HAP-1 (cell line): ENCODE results near the gene FAM120B.

Experiments
- DNase-seq, 2 experiments: peaks; one replicate each; pipeline ENCODE4 v3.0.0-alpha.2; 2016 to 2020; ENCODE audit warnings: low spot score in 2 of 2
- H3K27me3 ChIP-seq: fragments of 250-450 bp; sonication (Bioruptor Pico); 2 replicates; pipeline ENCODE4 v1.5.1; 2020; ENCODE audit warnings: low read depth, mild to moderate bottlenecking, moderate library complexity
- H3K36me3 ChIP-seq: fragments of 250-450 bp; sonication (Bioruptor Pico); replicated peaks from 2 replicates; pipeline ENCODE4 v1.5.1; 2020; ENCODE audit warnings: mild to moderate bottlenecking
- H3K4me1 ChIP-seq: fragments of 250-450 bp; sonication (Bioruptor Pico); 2 replicates; pipeline ENCODE4 v1.5.1; 2020; ENCODE audit warnings: mild to moderate bottlenecking
- H3K4me3 ChIP-seq: fragments of 250-450 bp; sonication (Bioruptor Pico); 2 replicates; pipeline ENCODE4 v1.5.1; 2020; ENCODE audit warnings: mild to moderate bottlenecking, moderate library complexity
- H3K9me3 ChIP-seq: fragments of 250-450 bp; sonication (Bioruptor Pico); 2 replicates; pipeline ENCODE4 v1.5.1; 2020; ENCODE audit warnings: mild to moderate bottlenecking, moderate library complexity
- in situ Hi-C: fragments of 300-500 bp; cut with MboI; formaldehyde crosslinking; loops from 3 replicates; pipeline ENCODE4 v1.14.3; 2020; ENCODE audit warnings: low sequenced_read_pairs, inconsistent platforms, mixed read lengths

The FAM120B gene

DNA sequence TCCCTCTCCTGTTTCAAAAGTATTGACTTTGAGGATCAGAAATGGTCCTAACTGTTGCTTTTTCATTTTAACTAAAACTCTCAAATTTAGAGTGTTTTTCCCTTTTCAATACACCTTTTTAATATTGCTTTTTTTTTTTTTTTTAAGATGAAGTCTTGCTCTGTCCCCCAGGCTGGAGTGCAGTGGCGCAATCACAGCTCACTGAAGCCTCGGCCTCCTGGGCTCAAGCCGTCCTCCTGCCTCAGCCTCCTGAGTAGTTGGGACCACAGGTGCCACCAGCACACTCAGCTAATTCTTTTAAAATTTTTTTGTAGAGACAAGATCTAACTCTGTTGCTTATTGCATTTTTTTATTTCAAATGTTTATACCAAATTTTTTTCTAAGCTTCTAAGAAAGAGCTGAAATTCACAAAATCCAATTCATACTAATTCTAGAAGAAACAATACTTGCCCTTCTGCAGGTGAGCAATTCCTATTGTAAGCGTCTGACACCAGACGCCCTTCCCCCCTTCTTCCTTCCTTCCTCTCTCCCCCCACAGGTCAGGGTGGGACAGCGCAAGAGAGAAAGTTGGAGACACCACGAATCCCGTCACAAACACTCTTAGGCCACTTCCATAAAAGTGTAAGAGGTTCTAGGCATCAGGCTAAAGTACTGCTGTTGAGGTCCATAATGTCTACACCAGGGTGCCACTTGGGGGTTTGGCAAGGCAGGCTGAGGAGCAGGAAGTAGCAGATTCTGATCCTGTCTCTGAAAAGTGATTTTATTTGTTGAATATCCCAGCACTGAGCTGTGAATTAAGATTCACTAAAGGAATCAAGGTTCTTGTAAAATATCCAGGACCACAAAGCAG is 28.4 kb upstream of the FAM120B start:
- no peaks in the 10 kb centered on the region for H3K36me3 ChIP-seq
- H3K4me1 ChIP-seq, result no peaks in the 10 kb centered on the region
- DNase-seq, result no peak
- in situ Hi-C loops, result no loop called here
- H3K4me3 ChIP-seq, result no peak overlapping the region
- no peaks in the 10 kb centered on the region for H3K9me3 ChIP-seq
- H3K27me3 ChIP-seq, result no peaks in the 10 kb centered on the region

DNA sequence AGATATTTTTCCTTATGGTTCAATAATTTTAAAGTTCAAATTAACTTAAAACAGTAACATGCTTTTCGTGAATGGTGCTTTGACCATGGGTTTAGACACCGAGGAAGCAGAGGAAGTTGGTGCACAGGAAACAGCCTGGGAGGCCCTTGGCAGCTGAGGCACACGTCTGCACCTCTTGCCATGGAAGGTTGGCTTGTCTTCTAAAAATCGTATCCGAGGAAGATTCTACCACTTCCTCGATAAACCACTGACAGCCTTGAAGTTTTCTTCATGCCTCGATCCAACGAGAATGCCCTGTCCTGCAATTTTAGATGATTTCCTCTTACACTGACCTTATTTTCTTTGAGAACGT is 27.8 kb upstream of the FAM120B start:
- DNase-seq, result no peak
- no peaks in the 10 kb centered on the region for H3K27me3 ChIP-seq
- H3K36me3 ChIP-seq, result no peaks in the 10 kb centered on the region
- H3K4me3 ChIP-seq, result no peak overlapping the region
- no peaks in the 10 kb centered on the region for H3K9me3 ChIP-seq
- no peaks in the 10 kb centered on the region for H3K4me1 ChIP-seq
- in situ Hi-C loops, result no loop called here

DNA sequence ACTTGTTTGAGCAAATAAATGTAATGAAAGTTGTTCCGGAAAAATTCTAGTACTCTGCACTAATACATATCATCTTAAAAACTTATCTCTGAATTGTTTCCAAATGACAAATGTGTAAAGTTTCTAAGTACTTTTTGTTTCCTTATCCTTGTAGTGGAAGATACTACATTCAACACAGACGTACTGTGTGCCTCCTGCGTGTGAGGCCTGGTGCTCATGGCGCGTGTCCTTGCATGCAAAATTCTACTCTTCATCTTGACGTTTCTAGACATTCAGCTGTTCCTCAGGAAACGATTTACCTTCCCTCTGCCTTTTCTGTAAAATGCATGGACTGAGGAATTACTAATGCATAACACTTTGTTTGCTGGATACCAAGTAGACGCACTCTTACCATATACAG is 27.1 kb upstream of the FAM120B start:
- Histone ChIP-seq H3K4me1 (no peaks in the 10 kb centered on the region), H3K27me3 (no peaks in the 10 kb centered on the region), H3K36me3 (no peaks in the 10 kb centered on the region), H3K4me3 (no peak overlapping the region), H3K9me3 (no peaks in the 10 kb centered on the region)
- no peak for DNase-seq
- in situ Hi-C loops, result no loop called here

DNA sequence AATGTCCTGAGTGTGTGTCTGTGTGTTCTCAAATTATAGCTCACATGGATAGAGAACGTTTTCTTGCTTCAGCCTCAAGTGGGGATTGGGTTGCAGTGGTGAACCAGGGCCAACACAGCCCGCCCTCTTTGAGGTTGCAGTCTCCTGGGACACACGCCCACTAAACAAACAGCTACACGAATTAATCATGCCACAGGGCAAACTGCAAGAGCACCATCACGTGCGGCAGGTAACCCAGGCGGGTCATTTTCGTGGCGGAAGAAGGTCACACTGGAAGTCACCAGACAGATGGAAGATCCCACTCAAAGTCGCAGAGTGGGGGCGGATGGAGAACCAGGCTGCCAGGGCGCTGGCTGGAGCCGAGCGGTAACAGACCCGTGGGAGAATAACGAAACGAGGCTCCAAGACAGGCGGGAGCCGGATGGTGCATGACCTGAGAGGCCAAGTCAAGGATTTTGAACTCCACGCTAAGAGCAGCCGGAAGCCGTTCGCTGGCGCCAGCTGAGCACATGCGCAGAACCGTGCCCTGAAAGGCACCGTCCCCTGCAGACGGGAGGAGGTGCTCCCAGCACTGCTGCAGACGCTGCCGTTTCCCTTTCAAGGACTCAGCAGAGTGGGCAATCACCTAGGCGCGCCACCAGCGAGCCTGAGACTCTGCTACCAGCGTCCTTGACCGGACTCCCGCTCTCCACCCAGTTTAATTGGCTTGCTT is 26.4 kb upstream of the FAM120B start:
- DNase-seq, result no peak
- Histone ChIP-seq H3K4me3 (no peak overlapping the region), H3K27me3 (no peaks in the 10 kb centered on the region), H3K4me1 (no peaks in the 10 kb centered on the region), H3K9me3 (no peaks in the 10 kb centered on the region), H3K36me3 (no peaks in the 10 kb centered on the region)
- in situ Hi-C loops, result no loop called here

DNA sequence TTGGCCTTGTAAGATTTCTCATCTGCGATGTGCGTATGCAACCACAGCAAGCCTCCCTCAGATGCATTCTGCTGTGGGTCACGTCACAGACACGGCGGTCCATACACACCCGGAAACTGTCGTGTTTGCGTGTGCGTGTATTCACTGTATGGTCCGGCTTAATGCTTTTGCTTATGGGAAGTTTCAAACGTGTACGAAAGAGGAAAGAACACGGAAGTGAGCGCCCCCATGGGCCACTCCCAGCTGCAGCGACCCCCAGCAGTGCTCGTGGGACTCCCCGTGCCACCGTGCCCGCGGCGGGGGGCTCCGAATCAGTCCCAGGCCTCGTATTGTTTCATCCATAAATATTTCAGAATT is 25.9 kb upstream of the FAM120B start:
- no peaks in the 10 kb centered on the region for H3K4me1 ChIP-seq
- in situ Hi-C loops, result no loop called here
- no peaks in the 10 kb centered on the region for H3K36me3 ChIP-seq
- no peak overlapping the region for H3K4me3 ChIP-seq
- H3K27me3 ChIP-seq, result no peaks in the 10 kb centered on the region
- DNase-seq, result no peak
- no peaks in the 10 kb centered on the region for H3K9me3 ChIP-seq

DNA sequence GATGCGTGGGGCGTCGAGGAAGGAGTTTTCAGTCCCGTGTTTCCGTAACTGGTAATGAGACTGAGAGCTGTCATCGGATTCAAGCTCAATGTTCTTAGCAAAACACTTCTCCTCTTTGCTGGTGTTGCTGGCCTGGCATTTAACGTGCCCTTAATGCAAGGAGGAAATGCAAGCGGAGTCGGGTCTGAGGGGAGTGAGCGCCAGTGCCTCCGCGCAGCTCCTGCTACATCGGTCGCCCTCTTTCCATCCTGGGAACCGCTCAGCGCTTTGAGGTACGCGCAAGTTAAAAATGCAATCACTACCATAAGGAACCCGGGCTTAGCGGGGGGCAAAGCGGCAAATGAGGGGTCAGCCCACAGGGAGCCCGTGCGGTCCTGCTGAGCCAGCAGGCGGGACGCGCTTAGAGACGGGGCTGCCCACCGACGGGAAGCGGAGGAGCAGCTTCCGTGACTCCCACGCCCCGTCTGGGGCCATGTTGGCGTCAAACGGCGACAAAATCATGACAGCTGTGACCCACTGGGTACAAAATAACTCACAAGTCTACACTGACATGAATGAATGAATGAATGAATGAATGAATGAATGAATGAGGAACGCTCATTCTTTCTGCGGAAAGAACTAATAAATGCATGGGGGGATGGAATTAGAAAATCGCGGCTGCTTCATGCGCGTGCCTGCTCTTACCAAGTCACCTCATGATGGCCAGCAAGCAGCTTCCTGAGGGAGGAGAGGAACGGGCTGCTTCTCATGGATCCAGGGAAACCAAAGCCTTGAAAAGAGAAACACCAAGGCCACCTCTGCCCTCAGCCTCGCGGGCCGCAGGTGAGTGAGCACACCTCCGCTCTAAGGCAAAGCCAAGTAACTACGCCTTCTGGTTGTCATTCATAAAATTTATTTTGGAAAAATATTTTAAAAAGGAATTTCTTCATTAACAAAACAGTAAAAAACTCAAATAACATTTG is 24.9 kb upstream of the FAM120B start:
- Histone ChIP-seq H3K27me3 (no peaks in the 10 kb centered on the region), H3K36me3 (no peaks in the 10 kb centered on the region), H3K9me3 (no peaks in the 10 kb centered on the region), H3K4me1 (no peaks in the 10 kb centered on the region), H3K4me3 (no peak overlapping the region)
- in situ Hi-C loops, result no loop called here
- no peak for DNase-seq

DNA sequence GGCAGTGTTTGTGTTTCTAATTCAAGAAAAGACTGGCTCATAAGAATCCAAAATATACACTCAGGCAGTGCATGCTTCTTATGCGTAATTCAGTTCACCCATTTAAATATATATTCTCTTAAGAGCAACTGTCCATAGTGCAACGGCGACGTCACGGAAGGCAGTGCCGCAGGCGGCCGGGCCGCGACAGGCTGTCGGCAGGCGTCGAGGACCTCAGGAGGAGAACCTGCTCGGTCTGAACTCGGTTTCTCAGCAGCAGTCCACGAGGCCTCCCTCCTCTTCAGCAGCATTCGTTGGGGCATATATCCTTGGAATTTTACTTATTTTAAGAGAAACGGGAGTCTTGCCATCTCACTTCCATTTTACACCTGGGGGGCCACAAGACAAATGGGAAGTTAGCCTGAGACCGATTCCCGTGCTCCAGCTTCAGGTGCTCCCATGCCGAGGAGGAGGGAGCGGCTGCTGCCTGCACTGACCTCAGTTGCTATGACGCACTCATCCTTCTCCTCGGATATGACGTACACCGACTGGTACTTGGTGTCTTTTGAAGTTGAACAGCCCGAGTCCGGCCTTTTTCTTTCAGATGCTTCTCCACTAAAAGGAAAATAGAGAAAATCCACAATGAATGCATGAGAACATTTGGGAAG is 23.9 kb upstream of the FAM120B start:
- Histone ChIP-seq H3K4me1 (no peaks in the 10 kb centered on the region), H3K9me3 (no peaks in the 10 kb centered on the region), H3K27me3 (peaks cover 2% of the 10 kb centered on the region; the same call in 1 of the 2 replicates), H3K36me3 (no peaks in the 10 kb centered on the region), H3K4me3 (no peak overlapping the region)
- no peak for DNase-seq
- in situ Hi-C loops, result no loop called here

DNA sequence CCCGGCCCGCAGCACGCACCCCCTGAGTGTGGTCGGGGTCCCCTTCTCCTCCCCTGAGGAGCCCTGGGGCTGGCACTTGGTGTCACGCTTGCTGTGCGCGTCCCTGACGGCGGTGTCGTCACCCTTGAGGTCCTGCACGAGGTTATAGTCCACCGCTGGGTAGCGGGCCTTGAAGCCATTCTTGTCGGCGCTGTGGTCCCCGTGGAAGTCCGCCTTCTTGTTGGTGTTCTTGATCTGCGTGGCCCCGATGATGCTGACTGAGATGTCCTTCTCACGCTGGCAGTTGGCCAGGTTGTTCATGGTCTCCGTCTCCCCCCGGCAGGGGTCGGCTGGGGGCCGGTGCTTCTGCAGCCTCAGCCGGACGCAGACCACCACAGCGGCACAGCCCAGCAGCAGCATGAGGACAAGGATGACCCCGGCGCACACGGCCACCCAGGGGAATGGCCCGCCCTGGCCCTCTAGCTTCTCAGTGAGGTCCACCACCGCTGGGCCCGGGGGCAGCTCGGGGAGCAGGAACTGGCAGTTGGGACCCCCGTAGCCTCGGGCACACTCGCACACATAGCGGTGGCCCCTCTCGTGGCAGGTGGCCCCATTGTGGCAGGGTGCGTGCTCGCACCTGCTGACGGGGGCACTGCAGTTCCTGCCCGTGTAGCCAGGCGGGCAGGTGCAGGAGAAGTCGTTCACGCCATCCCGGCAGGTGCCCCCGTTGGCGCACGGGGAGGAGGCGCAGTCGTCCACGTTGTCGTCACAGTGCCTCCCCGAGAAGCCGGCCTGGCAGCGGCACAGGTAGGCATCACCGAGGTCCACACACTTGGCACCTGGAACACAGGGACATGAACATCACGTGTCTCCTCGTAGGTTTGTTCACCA is 23.1 kb upstream of the FAM120B start:
- Histone ChIP-seq H3K36me3 (no peaks in the 10 kb centered on the region), H3K4me3 (no peak overlapping the region), H3K27me3 (peaks cover 3% of the 10 kb centered on the region; the same call in 1 of the 2 replicates), H3K4me1 (no peaks in the 10 kb centered on the region), H3K9me3 (no peaks in the 10 kb centered on the region)
- DNase-seq, result no peak
- in situ Hi-C loops, result no loop called here

DNA sequence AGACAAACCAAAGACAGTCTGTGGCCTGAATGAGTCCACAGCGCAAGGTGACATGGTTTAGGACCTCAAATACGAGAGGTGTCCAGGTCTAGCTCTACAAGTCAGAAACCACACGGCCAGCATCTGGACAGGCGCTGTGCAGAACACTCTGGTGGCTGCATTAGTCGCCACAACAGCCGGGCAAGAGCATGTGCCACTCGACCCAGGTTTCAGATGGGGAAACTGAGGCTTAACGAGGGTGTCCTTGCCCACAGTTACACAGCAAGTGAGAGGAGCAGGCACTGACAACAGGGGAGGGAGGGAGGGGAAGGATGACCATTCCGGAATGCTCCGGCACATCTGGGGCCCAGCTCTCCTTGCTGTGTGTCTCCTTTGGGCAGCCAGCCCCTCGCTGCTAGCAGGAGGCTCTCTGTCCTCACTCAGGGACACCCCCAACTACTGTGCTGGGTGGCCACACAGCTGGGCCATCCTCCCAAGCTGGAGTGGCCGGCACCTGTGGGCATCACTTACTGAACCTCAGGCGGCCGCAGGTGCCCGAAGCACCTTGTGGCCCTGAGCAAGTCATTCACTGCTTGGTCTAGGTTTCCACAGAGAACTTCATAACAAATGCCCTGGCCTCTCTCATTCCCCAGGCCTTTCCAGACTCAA is 22.3 kb upstream of the FAM120B start:
- no peaks in the 10 kb centered on the region for H3K9me3 ChIP-seq

DNA sequence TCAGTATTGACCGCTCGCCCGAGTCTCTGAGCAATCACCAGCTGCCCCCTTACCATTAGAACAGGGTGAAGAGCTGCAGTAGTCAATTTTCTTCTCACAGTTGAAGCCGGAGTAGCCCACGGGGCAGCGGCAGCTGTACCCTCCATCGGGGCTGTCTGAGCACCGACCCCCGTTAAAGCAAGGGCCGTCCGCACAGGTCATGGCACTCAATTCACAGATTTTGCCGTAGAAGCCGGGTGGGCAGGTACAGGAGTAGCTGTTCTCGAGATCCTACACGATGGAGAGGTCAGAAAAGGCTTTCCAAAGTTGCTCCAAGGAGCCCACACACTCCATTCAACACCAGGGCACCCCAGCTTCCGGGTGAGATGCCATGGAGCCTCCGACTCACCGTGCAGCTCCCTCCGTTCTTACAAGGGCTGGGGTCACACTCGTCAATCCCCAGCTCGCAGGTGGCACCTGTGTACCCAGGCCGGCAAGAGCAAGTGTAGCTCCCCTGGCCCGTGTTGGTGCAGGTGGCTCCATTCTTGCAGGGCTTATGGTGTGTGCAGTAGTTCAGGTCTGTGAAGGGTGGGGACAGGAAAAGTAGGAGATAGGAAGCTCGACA is 21.6 kb upstream of the FAM120B start:
- Histone ChIP-seq H3K4me3 (no peak overlapping the region), H3K4me1 (no peaks in the 10 kb centered on the region), H3K9me3 (no peaks in the 10 kb centered on the region), H3K36me3 (no peaks in the 10 kb centered on the region), H3K27me3 (peaks cover 15% of the 10 kb centered on the region)
- in situ Hi-C loops, result no loop called here
- no peak for DNase-seq

More for the DNA sequence above, 22.3 kb upstream of the FAM120B start:
- H3K27me3 ChIP-seq, result peaks cover 9% of the 10 kb centered on the region
- in situ Hi-C loops, result no loop called here
- H3K36me3 ChIP-seq, result no peaks in the 10 kb centered on the region
- no peaks in the 10 kb centered on the region for H3K4me1 ChIP-seq
- DNase-seq, result no peak
- H3K4me3 ChIP-seq, result no peak overlapping the region

DNA sequence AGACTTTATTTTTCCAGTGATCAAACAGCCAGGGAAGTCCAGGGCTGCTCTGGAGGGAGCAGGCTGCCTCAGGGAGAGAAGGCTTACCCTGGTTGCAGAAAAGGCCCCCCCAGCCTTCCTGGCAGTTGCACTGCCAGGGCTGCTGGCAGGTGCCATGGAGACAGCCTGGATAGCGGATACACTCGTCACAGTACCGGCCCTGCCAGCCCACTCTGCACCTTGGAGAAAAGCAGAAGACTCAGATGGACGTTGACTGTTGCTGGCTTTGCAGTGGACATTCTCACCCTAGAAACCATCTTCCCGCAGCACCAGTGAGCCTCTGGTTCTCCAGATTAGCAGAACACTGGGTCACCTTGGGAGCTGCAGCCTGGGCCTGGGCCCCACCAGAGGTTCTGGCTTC is 21.1 kb upstream of the FAM120B start:
- no peak for DNase-seq
- in situ Hi-C loops, result no loop called here
- no peak overlapping the region for H3K4me3 ChIP-seq
- H3K4me1 ChIP-seq, result no peaks in the 10 kb centered on the region
- H3K9me3 ChIP-seq, result no peaks in the 10 kb centered on the region
- no peaks in the 10 kb centered on the region for H3K36me3 ChIP-seq
- peaks cover 20% of the 10 kb centered on the region for H3K27me3 ChIP-seq
